ENCODE results near the gene SRRD. TPM values are rescaled to one million over a fixed set of nuclear protein-coding genes. Genes with fewer than 3 reads are reported as not detected.

Gene SRRD
- total RNA-seq, 5 donors from 2014 or later (not counting 1 experiment from before 2014, with no cell fraction given) = 17.4 to 23.3 (median 21.8) TPM

GRCh38 chr22:26512149-26512793 is 28.6 kb downstream of the SRRD start, which contains the start of gene TFIP11:
TFIP11 (minus strand) TSS chr22:26512473; CDS start chr22:26510272, 2,201 bp downstream.
- Mint-ChIP-seq H3K36me3 (peaks cover 22% of the 10 kb centered on the region), H3K4me1 (peaks cover 45 to 52% (median 50%) of the 10 kb centered on the region in 3 donors), H3K9me3 (no peaks in the 10 kb centered on the region), H3K4me3 (peak within 1 kb of the TSS; percentile 99 to 100 (median 99)), H3K27ac (peak within 1 kb of the TSS; percentile 98 to 99), H3K27me3 (no peaks in the 10 kb centered on the region)
- ChIA-PET POLR2A (interaction anchor here (0.6 to 1.0 kb wide), 2 partner anchors 11 to 29 kb away, joined by 3 read pairs; partner anchors contain the start of genes HPS4 (in 1 of the 2) and SRRD (in 1 of the 2)), CTCF (interaction anchor here in 1 of 2 donors (0.7 to 2.2 kb wide), 5 partner anchors 9 to 153 kb away, joined by 3 to 11 read pairs (median 4); partner anchors contain the start of genes HPS4 and SRRD)
- peak within 1 kb of the TSS; percentile 80 for H3K27ac ChIP-seq (ENCODE audit: low read length)
- H3K27me3 ChIP-seq (replicated peaks in 1 of 2; ENCODE audit: control insufficient read depth in 2 of 2, extremely low read depth in 1 of 2, insufficient read depth in 2 of 2, low read length in 1 of 2) = no peaks in the 10 kb centered on the region
- peaks cover 5 to 29% of the 10 kb centered on the region in 2 donors for H3K36me3 ChIP-seq (ENCODE audit: control insufficient read depth in 2 of 2, extremely low read depth in 1 of 2, insufficient read depth in 1 of 2, low read length in 1 of 2)
- DNase-seq (peak; percentile 67 to 93 (median 86)), ATAC-seq (replicated peaks in 1 of 4) (peak; percentile 89 to 99 (median 97))
- under 1% methylated on average over 40 of the region's 40 CpGs for WGBS (ENCODE audit: insufficient coverage)
- H3K9me3 ChIP-seq = no peaks in the 10 kb centered on the region
- peaks cover 11 to 21% of the 10 kb centered on the region in 2 experiments for H3K4me1 ChIP-seq (ENCODE audit: control insufficient read depth in 1 of 2, extremely low read depth in 1 of 2, insufficient read depth in 2 of 2, low read length in 2 of 2)
- peak within 1 kb of the TSS; percentile 96 to 99 for H3K4me3 ChIP-seq (ENCODE audit: control insufficient read depth in 1 of 2, extremely low read depth in 1 of 2, low read length in 1 of 2)

DNA sequence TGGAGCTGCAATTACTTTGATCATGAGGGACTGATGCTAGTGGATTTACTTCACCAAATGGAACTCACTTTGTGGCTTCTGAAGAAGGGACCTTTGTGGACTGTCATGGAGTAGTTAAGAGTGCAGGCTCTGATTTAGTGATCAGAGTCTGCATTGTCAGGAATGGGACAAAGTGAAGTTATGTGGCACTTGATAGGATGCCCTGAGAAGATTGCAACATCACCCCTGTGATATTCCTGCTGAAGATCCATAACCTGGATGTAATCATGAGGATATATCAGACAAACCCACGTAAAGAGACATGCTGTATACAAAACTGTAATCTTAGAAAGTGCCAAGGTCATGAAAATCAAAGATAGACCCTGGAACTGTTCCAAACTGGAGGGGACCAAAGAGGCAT is 30.2 kb downstream of the SRRD start:
- Mint-ChIP-seq H3K4me1 (peaks cover 45 to 51% (median 50%) of the 10 kb centered on the region in 3 donors), H3K27me3 (no peaks in the 10 kb centered on the region), H3K36me3 (peaks cover 14% of the 10 kb centered on the region), H3K27ac (no peak overlapping the region), H3K9me3 (no peaks in the 10 kb centered on the region), H3K4me3 (peak overlapping the region; percentile 99 to 100 (median 99))
- H3K4me3 ChIP-seq (ENCODE audit: control insufficient read depth in 1 of 2, extremely low read depth in 1 of 2, low read length in 1 of 2) = no peak overlapping the region
- ChIA-PET CTCF (interaction anchor here in 1 of 2 donors (2.2 kb wide), 1 partner anchor 130 kb away, joined by 9 read pairs; no protein-coding TSS in a partner anchor), POLR2A (interaction anchor here in 1 of 2 donors (0.6 kb wide), 1 partner anchor 1961 kb away, joined by 5 read pairs; no protein-coding TSS in a partner anchor)
- no peak overlapping the region for H3K27ac ChIP-seq (ENCODE audit: low read length)
- no peaks in the 10 kb centered on the region for H3K9me3 ChIP-seq
- H3K4me1 ChIP-seq (ENCODE audit: control insufficient read depth in 1 of 2, extremely low read depth in 1 of 2, insufficient read depth in 2 of 2, low read length in 2 of 2) = peaks cover 11 to 21% of the 10 kb centered on the region in 2 experiments
- H3K27me3 ChIP-seq (replicated peaks in 1 of 2; ENCODE audit: control insufficient read depth in 2 of 2, extremely low read depth in 1 of 2, insufficient read depth in 2 of 2, low read length in 1 of 2) = no peaks in the 10 kb centered on the region
- ATAC-seq (replicated peaks in 1 of 4) = no peak
- WGBS (ENCODE audit: insufficient coverage) = no CpG with 5 or more reads among the region's 1 CpG
- peaks cover 0 to 13% of the 10 kb centered on the region in 2 donors for H3K36me3 ChIP-seq (ENCODE audit: control insufficient read depth in 2 of 2, extremely low read depth in 1 of 2, insufficient read depth in 1 of 2, low read length in 1 of 2)
- DNase-seq = no peak

GRCh38 chr22:26514419-26515161 is 30.9 kb downstream of the SRRD start:
- no peak overlapping the region for H3K4me3 Mint-ChIP-seq
- H3K4me3 ChIP-seq (ENCODE audit: control insufficient read depth in 1 of 2, extremely low read depth in 1 of 2, low read length in 1 of 2) = no peak overlapping the region
- WGBS (ENCODE audit: insufficient coverage) = 98% methylated on average over 5 of the region's 12 CpGs
- peaks cover 0 to 6% of the 10 kb centered on the region in 2 donors for H3K36me3 ChIP-seq (ENCODE audit: control insufficient read depth in 2 of 2, extremely low read depth in 1 of 2, insufficient read depth in 1 of 2, low read length in 1 of 2)
- no peaks in the 10 kb centered on the region for H3K27me3 Mint-ChIP-seq
- no peak for ATAC-seq (replicated peaks in 1 of 4)
- H3K9me3 Mint-ChIP-seq = no peaks in the 10 kb centered on the region
- H3K27ac Mint-ChIP-seq = no peak overlapping the region
- CTCF ChIA-PET = interaction anchor here in 1 of 2 donors (0.6 kb wide), 1 partner anchor 14 kb away, joined by 3 read pairs; no protein-coding TSS in a partner anchor
- H3K27ac ChIP-seq (ENCODE audit: low read length) = no peak overlapping the region
- no peaks in the 10 kb centered on the region for H3K9me3 ChIP-seq
- POLR2A ChIA-PET = interaction anchor here in 1 of 2 donors (0.6 kb wide), 1 partner anchor 143 kb away, joined by 3 read pairs; no protein-coding TSS in a partner anchor
- no peaks in the 10 kb centered on the region for H3K27me3 ChIP-seq (replicated peaks in 1 of 2; ENCODE audit: control insufficient read depth in 2 of 2, extremely low read depth in 1 of 2, insufficient read depth in 2 of 2, low read length in 1 of 2)
- DNase-seq = no peak
- peaks cover 40 to 43% (median 43%) of the 10 kb centered on the region in 3 donors for H3K4me1 Mint-ChIP-seq
- peaks cover 11 to 21% of the 10 kb centered on the region in 2 experiments for H3K4me1 ChIP-seq (ENCODE audit: control insufficient read depth in 1 of 2, extremely low read depth in 1 of 2, insufficient read depth in 2 of 2, low read length in 2 of 2)
- H3K36me3 Mint-ChIP-seq = peaks cover 8% of the 10 kb centered on the region

- ATAC-seq (replicated peaks in 1 of 4) (no peak), DNase-seq (no peak)
- Mint-ChIP-seq H3K36me3 (no peaks in the 10 kb centered on the region), H3K27ac (no peak overlapping the region), H3K4me3 (no peak overlapping the region), H3K27me3 (no peaks in the 10 kb centered on the region), H3K9me3 (no peaks in the 10 kb centered on the region), H3K4me1 (peaks cover 30 to 33% (median 30%) of the 10 kb centered on the region in 3 donors)
- no peaks in the 10 kb centered on the region for H3K9me3 ChIP-seq
- no peak overlapping the region for H3K4me3 ChIP-seq (ENCODE audit: control insufficient read depth in 1 of 2, extremely low read depth in 1 of 2, low read length in 1 of 2)
- POLR2A ChIA-PET = interaction anchor here in 1 of 2 donors (0.6 kb wide), 1 partner anchor 1959 kb away, joined by 21 read pairs; no protein-coding TSS in a partner anchor
- WGBS (ENCODE audit: insufficient coverage) = no CpG with 5 or more reads among the region's 3 CpGs
- no peaks in the 10 kb centered on the region for H3K36me3 ChIP-seq (ENCODE audit: control insufficient read depth in 2 of 2, extremely low read depth in 1 of 2, insufficient read depth in 1 of 2, low read length in 1 of 2)
- no peak overlapping the region for H3K27ac ChIP-seq (ENCODE audit: low read length)
- no peaks in the 10 kb centered on the region for H3K27me3 ChIP-seq (replicated peaks in 1 of 2; ENCODE audit: control insufficient read depth in 2 of 2, extremely low read depth in 1 of 2, insufficient read depth in 2 of 2, low read length in 1 of 2)
- CTCF ChIA-PET = no interaction called here
- peaks cover 11 to 20% of the 10 kb centered on the region in 2 experiments for H3K4me1 ChIP-seq (ENCODE audit: control insufficient read depth in 1 of 2, extremely low read depth in 1 of 2, insufficient read depth in 2 of 2, low read length in 2 of 2)
These were observed 32.3 kb downstream of the SRRD start for GRCh38 chr22:26515931-26516330.

DNA sequence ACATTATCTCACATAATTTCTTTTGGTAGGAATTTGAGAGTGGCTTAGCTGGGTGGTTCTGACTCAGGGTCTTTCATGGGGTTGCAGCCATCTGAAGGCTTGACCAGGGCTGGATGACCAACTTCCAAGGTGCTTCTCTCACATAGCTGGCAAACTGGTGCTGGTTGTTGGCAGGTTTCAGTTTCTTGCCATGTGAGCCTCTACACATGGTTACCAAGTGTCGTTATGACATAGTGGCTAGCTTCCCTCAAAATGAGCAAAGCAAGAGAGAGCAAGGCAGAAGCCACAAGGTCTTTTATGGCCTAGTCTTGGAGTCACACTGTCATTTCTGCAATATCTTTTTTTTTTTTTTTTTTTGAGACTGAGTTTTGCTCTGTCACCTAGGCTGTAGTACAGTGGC is 32.8 kb downstream of the SRRD start:
- no peaks in the 10 kb centered on the region for H3K36me3 ChIP-seq (ENCODE audit: control insufficient read depth in 2 of 2, extremely low read depth in 1 of 2, insufficient read depth in 1 of 2, low read length in 1 of 2)
- ChIA-PET POLR2A (interaction anchor here in 1 of 2 donors (0.6 kb wide), 1 partner anchor 9 kb away, joined by 4 read pairs; no protein-coding TSS in a partner anchor), CTCF (no interaction called here)
- ATAC-seq (replicated peaks in 1 of 4) = no peak
- WGBS (ENCODE audit: insufficient coverage) = 63% methylated on average over 1 of the region's 1 CpG
- no peak overlapping the region for H3K4me3 Mint-ChIP-seq
- no peaks in the 10 kb centered on the region for H3K9me3 Mint-ChIP-seq
- no peak overlapping the region for H3K4me3 ChIP-seq (ENCODE audit: control insufficient read depth in 1 of 2, extremely low read depth in 1 of 2, low read length in 1 of 2)
- H3K9me3 ChIP-seq = no peaks in the 10 kb centered on the region
- peaks cover 24 to 27% (median 24%) of the 10 kb centered on the region in 3 donors for H3K4me1 Mint-ChIP-seq
- peaks cover 8 to 14% of the 10 kb centered on the region in 2 experiments for H3K4me1 ChIP-seq (ENCODE audit: control insufficient read depth in 1 of 2, extremely low read depth in 1 of 2, insufficient read depth in 2 of 2, low read length in 2 of 2)
- no peak for DNase-seq
- H3K27ac ChIP-seq (ENCODE audit: low read length) = no peak overlapping the region
- H3K27me3 ChIP-seq (replicated peaks in 1 of 2; ENCODE audit: control insufficient read depth in 2 of 2, extremely low read depth in 1 of 2, insufficient read depth in 2 of 2, low read length in 1 of 2) = no peaks in the 10 kb centered on the region
- H3K36me3 Mint-ChIP-seq = peaks cover under 1% of the 10 kb centered on the region
- no peak overlapping the region for H3K27ac Mint-ChIP-seq
- no peaks in the 10 kb centered on the region for H3K27me3 Mint-ChIP-seq

DNA sequence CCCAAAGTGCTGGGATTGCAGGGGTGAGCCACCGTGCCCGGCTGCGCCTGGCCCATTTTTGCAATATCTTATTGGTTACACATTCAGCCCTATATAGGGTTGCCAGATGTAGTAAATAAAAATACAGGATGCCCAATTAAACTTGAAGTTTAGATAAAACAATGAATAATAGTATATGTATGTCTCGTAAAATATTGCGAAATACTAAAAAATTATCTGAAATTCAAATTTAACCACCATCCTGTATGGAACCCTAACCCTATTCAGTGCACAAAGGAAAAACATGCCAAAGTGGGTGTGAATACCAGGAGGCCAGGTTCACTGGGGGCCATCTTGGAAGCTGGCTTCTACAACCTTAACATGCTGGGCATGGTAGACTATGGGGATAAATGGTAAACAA is 33.8 kb downstream of the SRRD start:
- Histone ChIP-seq H3K27ac (ENCODE audit: low read length) (no peak overlapping the region), H3K27me3 (replicated peaks in 1 of 2; ENCODE audit: control insufficient read depth in 2 of 2, extremely low read depth in 1 of 2, insufficient read depth in 2 of 2, low read length in 1 of 2) (no peaks in the 10 kb centered on the region), H3K4me3 (ENCODE audit: control insufficient read depth in 1 of 2, extremely low read depth in 1 of 2, low read length in 1 of 2) (no peak overlapping the region), H3K4me1 (ENCODE audit: control insufficient read depth in 1 of 2, extremely low read depth in 1 of 2, insufficient read depth in 2 of 2, low read length in 2 of 2) (peaks cover 3 to 7% of the 10 kb centered on the region in 2 experiments), H3K9me3 (no peaks in the 10 kb centered on the region), H3K36me3 (ENCODE audit: control insufficient read depth in 2 of 2, extremely low read depth in 1 of 2, insufficient read depth in 1 of 2, low read length in 1 of 2) (no peaks in the 10 kb centered on the region)
- ChIA-PET CTCF (no interaction called here), POLR2A (no interaction called here)
- Mint-ChIP-seq H3K4me1 (peaks cover 16 to 19% (median 18%) of the 10 kb centered on the region in 3 donors), H3K9me3 (no peaks in the 10 kb centered on the region), H3K36me3 (peaks cover 6% of the 10 kb centered on the region), H3K27ac (no peak overlapping the region), H3K27me3 (no peaks in the 10 kb centered on the region), H3K4me3 (no peak overlapping the region)
- no CpG with 5 or more reads among the region's 5 CpGs for WGBS (ENCODE audit: insufficient coverage)
- DNase-seq = no peak
- ATAC-seq (replicated peaks in 1 of 4) = no peak

Measured in T-cell (primary cell).